IPS DF 6.9 (cell line): ENCODE data around the gene AQP12B.

ENCODE experiments used
- DNase-seq: peaks from one replicate; pipeline ENCODE4 v3.0.0-alpha.2; 2013; ENCODE audit warnings: low read depth, low spot score
- H3K27ac ChIP-seq: one replicate; pipeline ENCODE4 v1.5.1; 2013; ENCODE audit warnings: low read length, control low read depth
- H3K27me3 ChIP-seq: 2 replicates; pipeline ENCODE4 v1.6.1; 2013; ENCODE audit warnings: mild to moderate bottlenecking, low read length; ENCODE audit not compliant: control insufficient read depth, insufficient read depth
- H3K36me3 ChIP-seq: 2 replicates; pipeline ENCODE4 v1.6.1; 2013; ENCODE audit warnings: low read length; ENCODE audit not compliant: control insufficient read depth, insufficient read depth
- H3K4me1 ChIP-seq: 2 replicates; pipeline ENCODE4 v1.6.1; 2013; ENCODE audit warnings: low read length; ENCODE audit not compliant: control insufficient read depth, insufficient read depth
- H3K4me3 ChIP-seq: 2 replicates; pipeline ENCODE4 v1.5.1; 2013; ENCODE audit warnings: mild to moderate bottlenecking, low read length
- H3K9me3 ChIP-seq: 2 replicates; pipeline ENCODE4 v1.6.1; 2013; ENCODE audit warnings: low read length, inconsistent platforms; ENCODE audit not compliant: control insufficient read depth, insufficient read depth
- WGBS: extraction: QIAGEN DNeasy Blood & Tissue Kit; methylation state at CpG from one replicate; pipeline ENCODE4 v1.1.7; 2013; ENCODE audit warnings: mixed read lengths, missing lambda C conversion rate; ENCODE audit not compliant: insufficient read length, insufficient coverage; 5-methylcytosine and 5-hydroxymethylcytosine counted together

Gene AQP12B

GRCh38 chr2:240708457-240708856 is 25.8 kb upstream of the AQP12B start:
- Histone ChIP-seq H3K4me1 (no peaks in the 10 kb centered on the region), H3K36me3 (no peaks in the 10 kb centered on the region), H3K9me3 (no peaks in the 10 kb centered on the region), H3K27ac (no peak overlapping the region), H3K4me3 (no peak overlapping the region), H3K27me3 (no peaks in the 10 kb centered on the region)
- WGBS = no CpG with 5 or more reads among the region's 7 CpGs
- no peak for DNase-seq

DNA sequence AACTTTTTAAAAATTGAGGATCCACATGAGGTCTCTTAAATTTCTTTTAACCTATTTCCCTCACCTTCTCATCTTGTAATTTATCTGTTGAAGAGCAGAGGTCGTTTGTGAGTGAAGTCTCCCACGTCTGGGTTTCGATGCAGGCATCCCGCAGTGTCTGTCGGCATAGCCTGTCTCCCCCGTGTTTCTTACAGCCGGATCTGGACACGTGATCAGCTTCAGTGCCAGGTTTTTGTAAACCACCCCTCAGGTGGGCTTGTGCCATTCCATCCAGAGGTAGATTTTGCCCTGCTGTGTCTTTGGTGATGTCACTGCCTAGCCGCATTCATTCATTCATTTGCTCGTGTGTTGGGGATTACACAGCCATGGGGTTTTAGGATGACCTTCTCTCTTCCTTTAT is 25.1 kb upstream of the AQP12B start:
- Histone ChIP-seq H3K36me3 (no peaks in the 10 kb centered on the region), H3K27ac (no peak overlapping the region), H3K4me3 (no peak overlapping the region), H3K4me1 (no peaks in the 10 kb centered on the region), H3K27me3 (no peaks in the 10 kb centered on the region), H3K9me3 (no peaks in the 10 kb centered on the region)
- DNase-seq = no peak
- WGBS = no CpG with 5 or more reads among the region's 10 CpGs

- WGBS = no CpG with 5 or more reads among the region's 15 CpGs
- no peaks in the 10 kb centered on the region for H3K9me3 ChIP-seq
- no peaks in the 10 kb centered on the region for H3K36me3 ChIP-seq
- H3K4me3 ChIP-seq = no peak overlapping the region
- H3K27ac ChIP-seq = no peak overlapping the region
- no peaks in the 10 kb centered on the region for H3K27me3 ChIP-seq
- H3K4me1 ChIP-seq = no peaks in the 10 kb centered on the region
- no peak for DNase-seq
These were observed 24.5 kb upstream of the AQP12B start for GRCh38 chr2:240707043-240707756.

- Histone ChIP-seq H3K9me3 (no peaks in the 10 kb centered on the region), H3K4me1 (no peaks in the 10 kb centered on the region), H3K4me3 (no peak overlapping the region), H3K27ac (no peak overlapping the region), H3K36me3 (no peaks in the 10 kb centered on the region), H3K27me3 (no peaks in the 10 kb centered on the region)
- no CpG with 5 or more reads among the region's 12 CpGs for WGBS
- no peak for DNase-seq
These were observed 22.6 kb upstream of the AQP12B start for GRCh38 chr2:240705204-240705791.

DNA sequence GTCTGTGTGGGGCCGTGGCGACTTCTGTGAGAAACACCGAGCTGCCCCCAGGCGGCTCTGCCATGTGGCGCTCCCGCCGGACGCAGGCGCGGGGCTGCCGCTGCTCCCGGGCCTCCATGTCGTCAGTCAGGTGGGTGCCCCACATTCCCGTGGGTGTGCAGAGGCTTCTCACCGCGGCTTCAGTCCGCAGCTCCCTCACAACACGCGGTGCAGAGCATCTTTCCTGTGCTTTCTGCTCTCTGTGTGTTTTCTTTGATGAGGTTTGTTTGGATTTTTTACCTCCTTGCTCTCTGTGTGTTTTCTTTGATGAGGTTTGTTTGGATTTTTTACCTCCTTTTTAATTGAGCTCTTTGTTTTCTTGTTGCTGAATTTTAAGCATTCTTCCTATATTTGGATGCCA is 22.0 kb upstream of the AQP12B start:
- H3K9me3 ChIP-seq = no peaks in the 10 kb centered on the region
- H3K27me3 ChIP-seq = no peaks in the 10 kb centered on the region
- H3K27ac ChIP-seq = no peak overlapping the region
- no peak for DNase-seq
- WGBS = no CpG with 5 or more reads among the region's 19 CpGs
- H3K4me3 ChIP-seq = no peak overlapping the region
- no peaks in the 10 kb centered on the region for H3K4me1 ChIP-seq
- H3K36me3 ChIP-seq = no peaks in the 10 kb centered on the region

GRCh38 chr2:240703417-240704341 is 21.0 kb upstream of the AQP12B start:
- no peaks in the 10 kb centered on the region for H3K27me3 ChIP-seq
- WGBS = no CpG with 5 or more reads among the region's 18 CpGs
- H3K4me3 ChIP-seq = no peak overlapping the region

GRCh38 chr2:240702640-240703011 is 19.9 kb upstream of the AQP12B start:
- Histone ChIP-seq H3K27me3 (no peaks in the 10 kb centered on the region), H3K4me3 (no peak overlapping the region), H3K27ac (no peak overlapping the region), H3K4me1 (no peaks in the 10 kb centered on the region), H3K36me3 (no peaks in the 10 kb centered on the region), H3K9me3 (no peaks in the 10 kb centered on the region)
- DNase-seq = no peak
- WGBS = no CpG with 5 or more reads among the region's 9 CpGs

More at GRCh38 chr2:240703417-240704341, 21.0 kb upstream of the AQP12B start:
- no peaks in the 10 kb centered on the region for H3K36me3 ChIP-seq
- DNase-seq = no peak
- no peaks in the 10 kb centered on the region for H3K9me3 ChIP-seq
- no peaks in the 10 kb centered on the region for H3K4me1 ChIP-seq
- no peak overlapping the region for H3K27ac ChIP-seq

GRCh38 chr2:240701736-240702639 is 19.3 kb upstream of the AQP12B start:
- DNase-seq = no peak
- WGBS = no CpG with 5 or more reads among the region's 30 CpGs
- Histone ChIP-seq H3K4me3 (no peak overlapping the region), H3K27ac (no peak overlapping the region), H3K27me3 (no peaks in the 10 kb centered on the region), H3K36me3 (no peaks in the 10 kb centered on the region), H3K4me1 (no peaks in the 10 kb centered on the region), H3K9me3 (no peaks in the 10 kb centered on the region)

DNA sequence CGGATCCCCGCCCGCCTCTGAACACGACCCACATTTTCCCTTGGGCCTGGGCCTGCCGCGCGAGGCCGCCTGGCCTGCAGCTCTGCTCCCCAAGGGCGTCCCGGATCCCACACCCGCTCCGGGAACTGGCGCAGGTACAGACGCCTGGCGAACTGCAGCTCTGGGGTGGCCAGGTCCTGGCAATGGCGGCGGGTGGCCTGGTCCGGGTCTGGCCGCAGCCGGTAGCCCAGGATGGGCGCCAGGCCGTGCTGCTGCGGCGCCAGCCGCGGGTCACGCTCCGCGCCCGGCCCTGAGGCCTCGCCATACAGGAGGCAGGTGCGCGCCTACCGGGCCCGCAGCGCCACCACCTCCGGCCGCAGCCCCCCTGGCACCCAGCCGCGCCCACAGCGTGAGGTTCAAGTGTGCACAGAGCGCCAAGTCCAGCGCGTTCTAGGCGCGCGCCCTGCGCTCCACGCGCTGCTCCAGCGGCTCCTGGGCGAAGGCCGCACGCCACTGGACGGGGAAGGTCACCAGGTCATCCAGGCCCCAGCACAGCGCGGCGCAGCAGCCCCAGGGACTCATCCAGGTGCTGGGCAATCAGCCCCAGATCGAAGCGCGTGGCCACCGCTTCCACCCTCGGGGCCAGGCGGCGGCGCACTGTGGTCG is 18.5 kb upstream of the AQP12B start:
- Histone ChIP-seq H3K36me3 (no peaks in the 10 kb centered on the region), H3K9me3 (no peaks in the 10 kb centered on the region), H3K27ac (no peak overlapping the region), H3K27me3 (no peaks in the 10 kb centered on the region), H3K4me1 (no peaks in the 10 kb centered on the region), H3K4me3 (no peak overlapping the region)
- no peak for DNase-seq
- no CpG with 5 or more reads among the region's 67 CpGs for WGBS
